C4-2B (cell line): ENCODE results near the gene POU2F1.

ENCODE experiments used
- CTCF ChIP-seq: fragments of 450-650 bp; conservative IDR thresholded peaks from 2 replicates; pipeline ENCODE4 v1.5.1; 2017; ENCODE audit warnings: mild to moderate bottlenecking
- ZFX ChIP-seq: fragments of 450-650 bp; IDR thresholded peaks from 2 replicates; pipeline ENCODE4 v1.6.1; 2017

- no peak for TF ChIP-seq CTCF
- TF ChIP-seq ZFX = no peak
Measured at GRCh38 chr1:167270349-167271092, 49.8 kb downstream of the POU2F1 start.
